ENCODE data around the gene MTHFD1L. TPM values are rescaled to one million over a fixed set of nuclear protein-coding genes. Genes with fewer than 3 reads are reported as not detected.

Gene MTHFD1L
- total RNA-seq, 2 donors from 2014 or later = 3.1 to 18.7 TPM

DNA sequence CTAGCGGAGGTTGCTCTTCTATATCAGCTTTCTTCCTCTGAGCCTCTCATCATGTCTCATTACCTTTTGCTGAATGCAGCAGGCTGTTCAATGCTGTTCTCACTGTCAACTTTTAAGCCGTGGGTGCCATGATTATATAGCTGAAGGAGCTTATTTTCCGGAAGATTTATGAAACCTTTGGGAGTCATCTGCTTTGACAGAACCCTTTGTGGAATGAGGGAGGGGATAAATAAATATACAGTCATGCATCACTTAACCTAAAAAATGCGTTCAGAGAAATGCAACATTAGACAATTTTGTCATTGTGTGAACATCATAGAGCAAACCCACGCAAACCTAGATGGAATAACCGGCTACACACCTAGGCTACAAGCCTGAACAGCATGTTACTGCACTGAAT, 272.0 kb downstream of the MTHFD1L start:
- H3K4me3 ChIP-seq = no peak overlapping the region
- H3K9me3 ChIP-seq = no peaks in the 10 kb centered on the region
- no peaks in the 10 kb centered on the region for H3K4me1 ChIP-seq (replicated peaks)
- H3K27ac ChIP-seq = no peak overlapping the region
- DNase-seq (ENCODE audit: low spot score) = no peak
- no peaks in the 10 kb centered on the region for H3K27me3 ChIP-seq (replicated peaks; ENCODE audit: insufficient read depth)
- 53% methylated on average over 6 of the region's 6 CpGs for WGBS
- intact Hi-C loops (cut with DNase I) = no loop called here
- TF ChIP-seq POLR2A (IDR thresholded peaks at IDR 0.05) = no peak
- no peak for TF ChIP-seq CTCF (IDR thresholded peaks at IDR 0.05)
- TF ChIP-seq POLR2AphosphoS5 (IDR thresholded peaks at IDR 0.05) = no peak
- H3K36me3 ChIP-seq = no peaks in the 10 kb centered on the region

GRCh38 chr6:151139524-151139923, 274.0 kb downstream of the MTHFD1L start:
- no peak for TF ChIP-seq CTCF (IDR thresholded peaks at IDR 0.05)
- TF ChIP-seq POLR2A (IDR thresholded peaks at IDR 0.05) = no peak
- Histone ChIP-seq H3K9me3 (no peaks in the 10 kb centered on the region), H3K27me3 (replicated peaks; ENCODE audit: insufficient read depth) (no peaks in the 10 kb centered on the region), H3K36me3 (no peaks in the 10 kb centered on the region), H3K4me3 (no peak overlapping the region), H3K27ac (no peak overlapping the region), H3K4me1 (replicated peaks) (no peaks in the 10 kb centered on the region)
- DNase-seq (ENCODE audit: low spot score) = no peak
- 78% methylated on average over 11 of the region's 11 CpGs for WGBS
- intact Hi-C loops (cut with DNase I) = no loop called here

- no peaks in the 10 kb centered on the region for H3K27me3 ChIP-seq (replicated peaks; ENCODE audit: insufficient read depth)
- intact Hi-C loops (cut with DNase I) = no loop called here
- no peak overlapping the region for H3K27ac ChIP-seq
- H3K36me3 ChIP-seq = no peaks in the 10 kb centered on the region
- H3K4me3 ChIP-seq = no peak overlapping the region
- DNase-seq (ENCODE audit: low spot score) = no peak
- TF ChIP-seq POLR2AphosphoS5 (IDR thresholded peaks at IDR 0.05) = no peak
- no peak for TF ChIP-seq CTCF (IDR thresholded peaks at IDR 0.05)
- TF ChIP-seq POLR2A (IDR thresholded peaks at IDR 0.05) = no peak
- H3K9me3 ChIP-seq = no peaks in the 10 kb centered on the region
- WGBS = 63% methylated on average over 3 of the region's 3 CpGs
- H3K4me1 ChIP-seq (replicated peaks) = no peaks in the 10 kb centered on the region
Measured at GRCh38 chr6:151140767-151141166, 275.3 kb downstream of the MTHFD1L start.

- TF ChIP-seq CTCF (IDR thresholded peaks at IDR 0.05) = no peak
- no peak for TF ChIP-seq POLR2A (IDR thresholded peaks at IDR 0.05)
- TF ChIP-seq POLR2AphosphoS5 (IDR thresholded peaks at IDR 0.05) = no peak
- Histone ChIP-seq H3K36me3 (no peaks in the 10 kb centered on the region), H3K27ac (no peak overlapping the region), H3K4me1 (replicated peaks) (no peaks in the 10 kb centered on the region), H3K4me3 (no peak overlapping the region), H3K27me3 (replicated peaks; ENCODE audit: insufficient read depth) (no peaks in the 10 kb centered on the region), H3K9me3 (no peaks in the 10 kb centered on the region)
- DNase-seq (ENCODE audit: low spot score) = peak; percentile 13
- intact Hi-C loops (cut with DNase I) = no loop called here
- 54% methylated on average over 5 of the region's 5 CpGs for WGBS
Measured at GRCh38 chr6:151141685-151142084, 276.2 kb downstream of the MTHFD1L start.

DNA sequence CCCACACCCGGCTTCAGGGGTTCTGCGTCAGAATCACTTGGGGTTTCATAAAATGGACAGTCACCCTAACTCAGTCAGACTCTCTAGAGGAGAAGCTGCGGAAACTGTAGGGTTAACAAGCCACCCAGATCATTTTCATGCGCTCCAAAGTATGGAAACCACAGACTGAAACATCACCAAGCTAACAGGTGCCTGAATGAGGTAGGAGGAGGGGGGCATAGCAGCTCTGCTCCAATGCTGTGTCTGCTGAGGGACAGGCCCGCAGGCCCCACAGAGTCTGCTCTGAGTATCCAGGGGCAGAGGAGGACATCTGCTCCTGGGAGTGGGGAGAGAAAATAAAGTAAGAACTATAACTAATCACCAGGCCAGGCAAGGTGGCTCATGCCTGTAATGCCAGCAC, 277.2 kb downstream of the MTHFD1L start:
- Histone ChIP-seq H3K4me1 (replicated peaks) (no peaks in the 10 kb centered on the region), H3K9me3 (no peaks in the 10 kb centered on the region), H3K4me3 (no peak overlapping the region), H3K27me3 (replicated peaks; ENCODE audit: insufficient read depth) (no peaks in the 10 kb centered on the region), H3K27ac (no peak overlapping the region), H3K36me3 (no peaks in the 10 kb centered on the region)
- intact Hi-C loops (cut with DNase I) = no loop called here
- no peak for DNase-seq (ENCODE audit: low spot score)
- no peak for TF ChIP-seq POLR2A (IDR thresholded peaks at IDR 0.05)
- TF ChIP-seq POLR2AphosphoS5 (IDR thresholded peaks at IDR 0.05) = no peak
- TF ChIP-seq CTCF (IDR thresholded peaks at IDR 0.05) = no peak
- WGBS = 91% methylated on average over 5 of the region's 5 CpGs
